GM21367 (cell line): ENCODE data around the gene C5.

Experiments used
- ATAC-seq: cut with Tn5 transposase; IDR thresholded peaks from one replicate; pipeline ENCODE4 v1.9.1; 2021; ENCODE audit not compliant: unreplicated experiment

C5 gene

DNA sequence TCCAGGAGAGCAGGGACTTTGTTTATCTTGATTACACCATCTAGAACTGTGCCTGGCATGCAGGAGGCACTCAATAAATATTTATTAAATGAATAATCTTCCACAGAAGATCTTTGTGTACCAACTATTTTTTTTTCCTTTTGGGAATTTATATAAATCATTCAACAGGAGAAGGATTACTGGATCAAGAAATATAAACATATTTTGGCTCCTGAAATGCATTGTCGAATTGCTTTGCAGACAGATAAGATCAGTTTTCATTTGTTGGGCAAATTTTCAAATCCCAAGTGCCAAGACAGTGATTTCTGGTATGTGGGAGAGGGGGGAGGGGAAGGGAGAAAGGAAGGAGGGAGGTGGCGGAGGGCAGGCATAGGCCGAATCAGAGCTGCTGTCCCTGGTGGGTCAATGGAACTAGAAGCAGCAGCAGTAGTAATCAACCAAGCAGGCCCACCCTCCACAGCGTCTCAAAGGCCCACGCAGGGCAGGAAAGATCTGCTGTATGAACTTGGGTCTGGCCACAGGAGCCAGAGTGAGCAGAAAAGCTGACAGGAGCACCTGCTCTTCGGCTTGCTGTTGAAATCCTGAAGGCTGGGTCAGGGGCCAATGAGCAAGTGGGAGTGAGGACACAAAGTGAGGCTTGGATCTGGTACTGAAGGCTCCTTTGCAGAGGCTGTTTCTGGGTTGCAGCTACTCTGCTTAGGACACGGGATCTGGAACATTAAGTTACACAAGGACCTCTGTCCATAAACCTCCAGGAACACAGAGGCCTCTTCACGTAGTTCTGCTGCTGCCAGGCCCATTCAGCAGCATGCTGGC, 107.7 kb downstream of the C5 start:
- no peak for ATAC-seq

DNA sequence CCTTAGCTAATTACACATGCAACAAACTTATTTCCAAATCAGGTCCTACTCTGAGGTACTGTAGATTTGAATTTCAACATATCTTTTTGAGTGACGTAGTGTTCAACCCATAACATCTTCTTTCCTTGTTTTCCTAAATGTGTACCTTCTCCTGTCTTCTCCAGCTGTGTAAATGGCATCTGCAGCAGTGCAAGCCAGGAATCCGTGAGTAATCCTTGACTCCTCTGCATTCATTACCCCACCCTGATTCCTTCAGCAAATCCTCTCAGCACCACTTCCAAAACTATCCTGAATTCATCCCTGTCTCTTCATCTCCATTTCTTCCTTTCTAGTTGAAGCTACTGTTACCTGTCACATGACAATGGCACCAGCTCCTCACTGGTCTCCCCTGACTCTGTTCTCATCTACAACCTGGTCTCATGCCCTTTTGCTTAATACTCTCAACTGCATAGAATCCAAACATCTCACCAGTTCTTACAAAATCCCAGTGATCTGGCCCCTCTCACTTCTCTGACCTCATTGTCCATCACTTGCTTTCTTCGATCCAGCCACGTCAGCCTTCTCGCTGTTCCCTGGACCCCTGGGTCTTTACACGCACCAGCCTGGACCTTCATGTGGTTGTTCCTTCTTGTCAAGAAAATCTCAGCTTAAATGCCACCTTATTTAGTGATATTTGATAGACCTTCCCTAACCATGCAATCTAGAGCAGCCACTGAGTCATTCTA, 108.9 kb downstream of the C5 start:
- ATAC-seq: no peak

DNA sequence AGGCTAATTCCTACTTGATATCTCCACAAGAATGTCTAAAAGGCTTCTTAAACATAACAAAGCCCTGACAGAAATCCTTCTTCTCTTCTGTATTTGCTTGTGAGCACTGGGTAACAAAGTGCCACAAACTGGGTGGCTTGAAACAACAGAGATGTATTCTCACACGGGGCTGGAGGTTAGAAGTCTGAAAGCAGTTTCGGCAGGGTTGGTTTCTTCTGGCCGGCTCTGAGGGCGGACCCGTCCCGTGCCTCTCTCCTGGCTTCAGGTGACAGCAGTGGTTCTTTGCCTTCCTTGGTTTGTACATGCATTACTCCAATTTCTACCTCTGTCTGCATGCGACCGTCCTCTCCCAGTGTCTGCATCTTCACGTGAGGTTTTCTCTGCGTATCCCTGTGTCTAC, 109.5 kb downstream of the C5 start:
- ATAC-seq: no peak

DNA sequence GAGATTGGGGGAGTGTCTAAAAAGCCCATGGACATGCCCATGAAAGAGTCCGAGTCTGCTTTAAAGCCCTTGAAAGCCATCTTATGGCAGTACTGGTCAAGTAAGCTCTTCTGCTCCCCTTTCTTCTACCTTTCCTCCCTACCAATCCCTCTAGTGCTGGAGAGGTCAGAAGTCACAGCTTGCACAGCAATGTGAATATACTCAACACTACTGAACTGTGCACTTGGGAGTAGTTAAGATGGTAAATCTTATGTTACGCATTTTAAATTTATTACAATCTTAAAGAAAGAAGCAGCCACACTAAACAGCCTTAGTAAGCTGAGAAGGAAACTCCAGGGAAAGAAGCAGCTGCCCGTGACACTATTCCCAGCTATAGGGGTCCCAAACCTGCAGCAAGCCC, 111.2 kb downstream of the C5 start:
- no peak for ATAC-seq

DNA sequence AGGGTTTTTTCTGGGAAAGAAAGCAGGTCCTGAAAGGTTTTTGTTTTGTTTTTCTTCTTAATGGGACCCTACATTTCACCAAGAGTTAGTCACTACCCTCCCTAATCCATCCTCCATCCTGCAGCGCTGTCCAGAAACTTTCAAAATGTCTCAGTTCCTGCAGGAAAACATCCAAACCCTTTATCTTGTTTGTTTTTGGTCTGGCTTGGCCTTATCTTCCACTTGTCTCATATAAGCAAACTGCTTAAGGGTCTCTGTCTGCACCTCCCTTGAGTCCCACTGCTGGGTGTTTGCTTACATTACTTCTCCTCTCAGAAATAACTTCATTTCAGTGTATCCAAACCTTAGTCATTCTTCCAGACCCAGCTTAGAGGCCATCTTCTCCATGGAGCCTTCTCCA, 112.5 kb downstream of the C5 start:
- ATAC-seq: no peak

DNA sequence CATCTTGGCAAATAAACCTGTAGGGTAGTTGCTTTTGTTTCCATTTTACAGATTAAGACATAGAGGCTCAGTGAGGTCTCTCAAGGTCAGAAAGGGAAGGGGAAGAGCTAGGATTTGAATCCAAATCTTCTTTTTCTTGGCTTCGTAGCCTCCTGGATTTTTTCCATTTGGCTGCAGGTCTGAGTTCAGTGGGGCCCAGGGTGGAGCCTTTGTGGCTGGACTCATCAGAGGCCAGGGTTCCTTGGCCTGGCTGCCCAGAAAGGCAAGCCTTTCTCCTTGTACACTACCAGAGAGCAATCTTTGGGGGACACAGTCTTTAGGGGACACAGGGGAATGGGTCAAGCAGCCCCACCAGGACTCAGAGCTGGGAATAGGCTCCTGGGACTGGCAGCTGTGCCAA, 112.9 kb downstream of the C5 start:
- no peak for ATAC-seq

DNA sequence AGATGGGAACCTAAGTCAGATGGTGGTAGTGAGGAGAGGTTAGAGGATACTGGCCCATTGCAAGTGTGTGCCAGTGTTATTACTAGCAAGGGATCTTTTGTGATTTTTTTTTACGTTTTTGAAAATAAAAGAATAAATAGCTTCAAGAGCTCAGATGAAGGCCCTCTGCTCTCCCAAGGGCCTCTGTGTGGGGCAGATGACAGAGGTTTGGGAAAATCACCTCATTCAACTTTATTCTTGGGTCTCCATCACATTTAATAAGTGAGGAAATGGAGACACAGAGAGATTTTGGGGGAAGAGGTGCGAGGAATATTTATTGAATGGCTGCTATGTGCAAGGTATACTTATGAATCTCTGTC, 113.3 kb downstream of the C5 start:
- ATAC-seq: no peak

DNA sequence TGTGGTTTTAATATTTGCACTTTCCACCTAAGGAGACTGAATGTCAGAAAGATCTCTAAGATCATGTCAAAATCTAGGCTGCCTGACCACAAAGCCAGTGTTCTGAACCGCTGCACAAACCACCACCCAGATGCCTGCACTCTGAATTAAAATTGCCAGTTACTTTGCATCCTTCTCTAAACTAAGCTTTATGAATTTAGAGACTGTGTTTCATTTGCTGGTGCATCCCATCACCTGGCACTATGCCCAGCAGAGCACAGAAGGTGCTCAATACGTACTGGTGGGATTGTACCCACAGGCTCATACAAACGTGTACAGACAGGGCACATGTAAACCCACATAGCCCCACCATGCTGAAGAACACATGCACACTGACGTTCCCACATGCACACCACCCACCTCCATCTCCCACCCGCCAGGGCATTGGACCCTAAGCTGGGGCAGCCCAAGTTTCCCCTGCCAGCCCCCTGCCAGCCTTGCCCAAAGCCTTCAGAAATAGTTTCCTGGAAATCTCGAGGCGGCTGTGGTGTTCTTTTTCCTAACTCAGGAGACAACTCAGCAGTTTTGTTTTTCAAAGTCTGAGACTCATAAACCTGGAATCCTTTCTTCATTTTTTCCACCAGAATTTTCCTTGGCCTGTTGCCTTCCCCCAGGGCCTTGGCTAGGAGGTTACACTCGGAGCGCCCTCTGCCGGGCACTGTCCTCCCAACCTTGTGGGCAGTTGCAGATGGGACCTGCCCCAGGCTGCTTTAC, 113.9 kb downstream of the C5 start:
- peak; percentile 35 for ATAC-seq

DNA sequence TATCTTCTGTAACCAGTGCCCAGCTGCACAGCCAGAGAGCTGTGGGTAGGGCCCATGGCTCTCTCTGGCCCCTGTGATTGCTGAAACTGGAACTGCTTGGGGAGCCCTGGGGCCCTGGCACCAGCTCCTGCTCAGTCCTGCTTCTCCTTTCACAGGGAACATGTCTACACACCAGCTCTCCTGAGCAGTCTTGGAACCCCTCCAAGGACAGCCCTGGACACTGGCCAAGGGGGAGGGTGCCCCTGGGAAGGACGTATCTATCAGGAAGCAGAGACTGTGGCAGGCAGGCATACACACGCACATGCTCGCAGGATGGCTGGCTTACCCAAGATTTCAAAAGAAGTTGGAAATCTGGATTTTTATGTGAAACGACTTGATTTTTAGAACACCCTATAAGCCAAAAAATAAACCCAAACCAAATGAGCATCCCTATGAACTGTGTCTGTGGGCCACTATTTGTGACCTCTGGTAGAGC, 114.7 kb downstream of the C5 start:
- ATAC-seq: no peak

DNA sequence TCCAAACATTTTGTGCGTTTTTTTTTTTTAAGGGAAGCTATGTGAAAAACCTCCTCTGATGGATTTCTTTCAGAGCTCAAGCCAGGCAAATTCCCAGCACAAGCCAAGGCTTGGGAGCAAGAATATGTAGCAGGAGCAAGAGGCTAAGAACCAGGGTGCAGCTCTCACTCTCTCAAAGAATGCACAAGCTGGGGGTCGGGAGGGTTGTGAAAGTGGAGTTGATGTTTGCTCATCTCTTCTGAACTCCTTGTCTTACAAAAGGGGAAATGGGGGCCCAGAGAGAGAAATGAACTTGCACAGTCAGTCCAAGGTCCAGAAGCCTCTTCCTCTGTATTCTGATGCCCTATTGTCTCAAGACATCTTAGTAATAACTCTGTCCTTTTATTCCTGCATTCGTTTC, 115.8 kb downstream of the C5 start:
- ATAC-seq: no peak

DNA sequence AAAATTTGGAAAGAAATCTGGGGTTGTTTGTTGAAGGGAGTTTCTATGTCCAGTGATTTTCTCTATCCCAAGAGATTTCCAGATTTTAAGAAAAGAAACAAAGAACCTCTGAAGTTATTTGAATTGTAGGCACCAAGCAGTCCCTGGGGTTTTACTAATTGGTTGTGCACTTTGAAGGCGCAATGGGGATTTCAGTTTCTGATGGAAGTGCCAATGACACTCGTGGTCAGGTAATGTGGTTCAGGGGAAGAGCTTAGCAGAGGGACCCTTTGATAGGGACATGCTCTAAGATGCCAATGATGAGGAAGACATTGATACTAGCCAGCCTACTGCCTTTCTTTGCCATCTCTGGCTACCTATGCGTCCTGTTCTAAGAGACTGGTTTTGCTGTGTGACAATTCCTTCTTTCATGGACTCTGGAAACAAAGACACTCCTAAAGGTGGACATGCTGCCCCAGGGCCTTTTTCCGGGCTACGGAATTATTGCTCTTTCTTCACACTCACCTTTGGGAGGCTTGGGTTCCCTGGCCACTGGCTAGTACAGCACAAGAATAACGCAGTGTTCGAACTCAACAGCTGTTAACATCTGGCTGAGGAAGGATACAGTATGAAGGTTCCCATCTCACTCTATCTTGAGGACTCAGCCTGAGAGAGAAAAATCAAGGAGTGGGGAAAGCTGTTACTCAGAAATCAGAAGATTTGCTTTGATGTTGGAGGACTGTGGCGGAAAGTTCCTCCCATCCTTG, 116.6 kb downstream of the C5 start:
- ATAC-seq: no peak

DNA sequence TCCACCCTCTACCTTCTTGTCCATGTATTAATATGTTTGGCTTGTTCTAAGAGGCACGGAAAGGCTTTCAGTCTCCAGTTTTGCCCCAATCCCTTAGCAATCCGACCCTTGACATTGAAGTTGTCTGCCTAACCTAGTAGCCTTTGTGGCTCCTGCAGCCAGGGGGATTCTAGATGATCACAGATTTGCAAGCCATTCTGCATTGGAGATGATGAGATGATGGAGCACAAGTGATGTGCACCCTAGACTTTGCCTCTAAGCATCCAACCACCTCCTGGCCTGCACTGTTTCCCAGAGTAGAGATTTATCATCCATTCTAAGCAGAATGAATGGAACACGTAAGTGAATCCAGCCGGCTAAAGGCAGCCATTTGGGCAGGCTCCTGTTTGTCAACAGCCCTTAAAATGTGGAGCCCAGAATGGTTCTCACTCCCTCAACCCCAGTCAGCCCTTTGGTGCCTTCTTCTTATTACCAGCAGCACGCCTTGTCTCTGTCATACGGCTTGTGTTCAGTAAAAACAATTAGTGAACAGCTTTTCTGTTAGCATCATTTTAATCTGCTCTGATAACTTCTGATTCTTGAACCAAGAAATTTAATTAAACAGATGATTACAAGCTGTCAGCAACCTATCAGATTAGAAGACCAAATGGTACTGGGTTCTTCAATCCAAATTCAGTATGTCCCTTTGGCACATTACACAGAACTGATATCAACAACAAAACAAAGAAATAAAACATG, 117.8 kb downstream of the C5 start:
- no peak for ATAC-seq

DNA sequence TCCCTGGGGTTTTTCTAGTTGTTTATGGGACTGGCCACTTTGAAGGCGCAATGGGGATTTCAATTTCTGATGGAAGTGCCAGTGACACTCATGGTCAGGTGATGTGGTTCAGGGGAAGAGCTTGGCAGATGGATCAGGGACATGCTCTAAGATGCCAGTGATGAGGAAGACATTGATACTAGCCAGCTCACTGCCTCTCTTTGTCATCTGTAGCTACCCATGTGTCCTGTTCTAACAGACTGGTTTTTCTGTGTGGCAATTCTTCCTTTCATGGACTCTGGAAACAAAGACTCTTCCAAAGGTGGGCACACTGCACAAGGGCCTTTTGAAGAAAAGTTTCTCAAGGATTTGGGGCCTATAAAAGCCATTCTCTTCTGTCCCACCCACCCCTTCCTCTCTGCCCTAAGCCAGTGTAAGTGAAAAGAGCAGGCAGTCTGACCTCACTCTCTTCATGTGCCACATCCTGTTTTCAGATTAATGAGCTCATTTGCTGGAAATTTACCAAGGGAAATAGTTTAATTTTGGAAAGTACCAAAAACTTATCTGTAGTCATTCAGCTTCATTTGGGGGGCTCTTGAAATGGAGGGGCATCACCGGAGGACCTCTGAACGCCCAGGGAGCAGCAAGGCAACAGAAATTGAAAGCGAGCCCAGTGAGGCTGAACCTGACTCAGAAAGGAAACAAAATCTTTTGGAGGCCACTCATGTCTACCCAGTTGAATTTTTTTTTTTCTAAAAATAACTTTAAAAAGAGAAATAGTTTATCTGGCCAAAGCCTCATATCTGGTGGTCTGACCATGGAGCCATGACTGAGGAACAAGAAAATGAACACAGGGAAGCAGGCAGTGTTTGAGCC, 118.6 kb downstream of the C5 start:
- peak; percentile 43 for ATAC-seq

DNA sequence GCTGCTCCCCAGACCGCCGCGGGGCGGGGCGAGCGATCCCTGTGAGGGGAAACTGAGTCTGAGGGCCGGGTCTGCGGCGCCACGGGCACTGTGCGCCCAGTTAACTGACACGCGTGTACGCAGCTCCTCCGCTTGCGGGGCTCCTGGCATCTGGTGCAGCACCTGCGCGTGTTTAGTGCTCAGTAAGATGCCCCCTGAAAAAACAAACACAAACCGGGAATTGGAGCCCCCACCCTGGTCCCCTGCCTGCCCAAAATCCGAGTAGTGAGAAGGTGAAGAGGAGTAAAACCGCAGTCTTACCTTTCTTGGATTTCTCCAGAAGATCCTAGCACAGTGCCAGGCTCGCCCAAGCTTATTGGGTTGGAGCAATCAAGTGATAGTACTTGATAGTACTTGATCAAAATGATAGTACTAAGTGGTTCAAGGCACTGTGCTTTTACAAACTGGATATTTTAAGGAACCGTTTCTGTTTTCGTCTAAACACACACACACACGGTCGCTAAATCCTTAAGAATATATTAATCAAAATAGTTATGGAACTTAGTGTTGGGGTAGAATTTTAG, 120.8 kb downstream of the C5 start:
- ATAC-seq: no peak

DNA sequence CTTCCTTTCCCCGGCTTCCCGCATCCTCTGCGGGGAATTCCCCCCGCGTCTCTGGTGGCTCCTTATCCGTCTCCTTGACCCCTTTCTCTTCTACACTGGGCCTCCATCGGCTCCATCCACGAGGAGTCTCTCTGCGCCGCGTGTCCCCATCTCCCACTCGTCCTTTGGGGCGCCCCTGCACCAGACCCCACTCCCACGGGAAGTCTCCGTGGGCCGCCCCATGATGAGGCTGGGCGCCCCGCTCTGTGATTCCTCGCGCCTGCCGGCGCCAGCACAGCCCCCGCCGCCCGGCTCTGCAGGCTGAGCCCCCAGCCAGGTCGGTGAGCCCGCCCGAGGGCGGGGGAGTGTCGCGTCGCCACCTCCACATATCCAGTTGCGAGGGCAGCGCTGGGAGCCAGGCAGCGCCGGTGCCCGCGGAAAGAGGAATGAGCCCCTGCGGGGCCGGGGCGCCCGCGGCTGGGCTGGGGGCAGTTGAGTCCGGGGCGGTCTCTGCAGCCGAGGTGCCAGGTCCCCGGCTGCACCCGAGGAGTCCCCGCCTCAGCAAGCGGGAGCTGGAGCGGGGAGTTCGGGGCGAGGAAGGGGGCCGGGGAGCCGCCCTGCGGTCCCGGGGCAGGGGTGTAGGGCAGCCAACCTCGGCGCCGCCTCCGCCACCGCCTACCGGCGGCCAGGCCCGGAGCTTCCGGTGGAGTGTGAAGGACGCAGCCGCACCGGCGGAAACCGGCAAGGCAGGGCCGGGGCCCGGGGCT, 121.4 kb downstream of the C5 start:
- peak; percentile 31 for ATAC-seq

DNA sequence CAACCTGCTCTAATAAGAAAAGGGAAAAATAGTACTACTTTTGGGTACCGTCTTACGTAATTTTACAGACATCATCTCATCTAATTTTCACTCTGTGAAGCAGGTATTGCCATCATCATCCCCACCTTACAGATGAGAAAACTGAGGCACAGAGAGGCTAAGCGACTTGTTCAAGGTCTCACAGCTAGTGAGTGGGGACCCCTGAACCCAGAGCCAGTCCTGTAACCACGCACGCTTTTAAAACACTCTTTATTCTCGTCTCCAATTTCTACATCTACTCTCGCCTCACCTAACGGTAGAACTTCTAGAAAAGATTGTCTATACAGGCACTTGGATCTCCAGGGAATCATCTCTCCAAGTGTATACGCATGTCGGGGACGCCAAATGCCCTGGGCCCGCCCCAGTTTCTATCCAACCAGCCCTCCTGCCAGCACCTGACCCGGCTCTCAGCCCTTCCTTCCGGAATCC, 122.0 kb downstream of the C5 start:
- ATAC-seq: no peak

DNA sequence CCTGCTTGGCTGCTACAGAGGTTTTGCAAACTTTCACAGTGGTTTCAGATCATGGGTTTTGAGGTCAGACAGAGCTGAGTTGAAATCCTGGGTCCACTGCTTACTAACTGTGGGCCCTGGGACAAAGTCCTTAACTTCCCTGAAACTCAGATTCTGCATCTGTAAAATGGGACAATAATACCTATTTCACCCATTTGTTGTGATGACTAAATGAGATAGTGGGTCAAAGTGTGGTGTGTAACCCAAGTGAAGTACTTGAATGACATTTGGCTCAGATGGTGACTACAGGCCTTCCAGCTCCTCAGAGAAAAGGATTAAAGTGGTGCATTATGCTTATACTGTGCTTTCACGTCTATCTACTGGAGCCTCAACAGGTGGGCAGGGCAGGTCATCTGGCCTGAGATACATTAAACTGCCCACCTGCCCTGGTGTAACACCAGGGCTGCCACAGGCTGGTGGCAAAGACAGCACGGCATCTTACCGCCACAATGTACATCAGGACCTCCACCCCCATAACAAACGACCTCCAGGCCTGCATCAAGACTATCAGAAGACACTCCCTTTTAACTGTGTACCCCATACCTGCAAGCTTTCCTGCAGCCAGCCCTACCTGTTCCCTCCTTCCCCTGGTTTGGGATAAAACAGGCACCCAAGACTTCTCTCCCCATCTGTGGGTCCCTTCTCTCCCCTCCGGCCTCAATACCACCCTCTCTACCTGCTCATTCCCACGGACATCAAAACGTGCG, 122.6 kb downstream of the C5 start:
- no peak for ATAC-seq
